Stomach (tissue), 9 donors: ENCODE data around the gene FHAD1. TPM values are rescaled to one million over a fixed set of nuclear protein-coding genes. Genes with fewer than 3 reads are reported as not detected.
A peak's percentile ranks its signal among the peaks of the same experiment; 100 is the strongest.

Experiments used
- DNase-seq, 2 donors: peaks; one replicate each; pipeline versions ENCODE4 v3.0.0 to v3.0.0-alpha.2; 2013 to 2019
- H3K27ac ChIP-seq, 5 donors: fragments of 200-600 bp in 4 of 5; sonication (generic) in 4 of 5; one replicate each; pipeline ENCODE4 v1.5.1; 2013 to 2019; ENCODE audit warnings: mild to moderate bottlenecking in 1 of 5, moderate library complexity in 1 of 5
- H3K27me3 ChIP-seq, 3 donors: fragments of 200-600 bp; sonication (generic); one replicate each; pipeline ENCODE4 v1.5.1; 2017 to 2019; ENCODE audit warnings: mixed run types in 1 of 3
- H3K36me3 ChIP-seq, 4 donors: fragments of 200-600 bp; sonication (generic); 1 replicate in 3 of 4; 2 replicates in 1 of 4; pipeline ENCODE4 v1.5.1; 2016 to 2019
- H3K4me1 ChIP-seq, 4 donors: fragments of 200-600 bp; sonication (generic); one replicate each; pipeline ENCODE4 v1.5.1; 2016 to 2019
- H3K4me3 ChIP-seq, 4 donors: fragments of 200-600 bp; sonication (generic) in 3 of 4; one replicate each; pipeline ENCODE4 v1.5.1; 2016 to 2019; ENCODE audit warnings: mild to moderate bottlenecking in 1 of 4
- H3K9me3 ChIP-seq, 4 donors: fragments of 200-600 bp; sonication (generic); one replicate each; pipeline ENCODE4 v1.5.1; 2016 to 2019
- CTCF ChIP-seq, 7 experiments: fragments of 450-650 bp in 4 of 7; fragments of 200-600 bp in 3 of 7; sonication (generic) in 3 of 7; IDR thresholded peaks; one replicate each; pipeline ENCODE4 v1.5.1; 2016 to 2019; ENCODE audit warnings: antibody characterized with exemption in 7 of 7, control low read depth in 2 of 7, mild to moderate bottlenecking in 1 of 7
- EP300 ChIP-seq: sonication (generic); formaldehyde crosslinking; IDR thresholded peaks from one replicate; pipeline ENCODE4 v1.6.1; 2017; ENCODE audit warnings: antibody characterized with exemption
- POLR2A ChIP-seq, 4 donors: fragments of 450-650 bp; IDR thresholded peaks; one replicate each; pipeline ENCODE4 v1.6.1; 2016; ENCODE audit warnings: antibody characterized with exemption in 4 of 4, control low read depth in 2 of 4, mild to moderate bottlenecking in 1 of 4, moderate library complexity in 1 of 4
- POLR2AphosphoS5 ChIP-seq, 3 donors: sonication (generic); formaldehyde crosslinking; IDR thresholded peaks; one replicate each; pipeline ENCODE4 v1.6.1; 2016; ENCODE audit warnings: antibody characterized with exemption in 3 of 3
- WGBS, 5 donors: extraction: QIAGEN DNeasy Blood & Tissue Kit in 3 of 5; methylation state at CpG; one replicate each; pipeline versions ENCODE4 v1.1.5 to v1.1.7; 2013 to 2018; 5-methylcytosine and 5-hydroxymethylcytosine counted together
- intact Hi-C: fragments of 100-400 bp; cut with DNase I; formaldehyde crosslinking; loops from one replicate; pipeline ENCODE4 v1.15.1; 2023; ENCODE audit warnings: low total_unique reads
- polyA plus RNA-seq, 3 donors: library from polyadenylated mRNA; stranded (reverse); fragments of 200-250 nt; gene quantifications; one replicate each; pipeline ENCODE4 v1.2.3, GENCODE V29; 2013
- total RNA-seq, 5 donors: library from RNA; depleted of rRNA; stranded (reverse); fragments of >200 nt; gene quantifications; one replicate each; pipeline versions ENCODE4 v1.1.0 to v1.2.3, GENCODE V29; 2014 to 2016
- donor health status: healthy with polysubstance abuse.
- donor health status: Bipolar disorder and iron deficiency.
- donor health status: healthy.

The FHAD1 gene
- total and polyA plus RNA-seq, 8 donors: 0.38 to 5.1 (median 1.4) TPM; not detected in 2

DNA sequence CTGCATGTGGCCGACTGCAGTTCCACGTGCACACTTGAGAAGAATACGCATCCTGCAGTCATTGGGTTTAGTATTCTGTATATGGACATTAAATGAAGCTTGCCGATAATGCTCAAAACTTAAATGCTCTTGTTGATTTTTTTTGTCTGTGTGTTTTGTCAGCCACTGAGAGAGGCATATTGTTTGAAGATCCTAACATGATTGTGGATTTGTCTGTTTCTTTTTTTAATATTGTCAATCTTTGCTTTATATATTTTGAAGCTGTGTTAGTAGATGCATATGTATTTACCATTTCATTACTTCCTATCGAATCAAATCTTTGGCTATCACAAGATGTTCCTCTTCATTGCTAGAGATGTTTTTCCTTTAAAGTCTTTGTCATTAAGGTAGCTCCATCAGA lies 73.2 kb downstream of the FHAD1 start:
- Histone ChIP-seq H3K9me3 (no peaks in the 10 kb centered on the region), H3K4me3 (no peak overlapping the region), H3K27ac (no peak overlapping the region), H3K27me3 (no peaks in the 10 kb centered on the region), H3K36me3 (no peaks in the 10 kb centered on the region), H3K4me1 (peaks cover 4 to 19% (median 11%) of the 10 kb centered on the region in 4 donors)
- DNase-seq: no peak
- intact Hi-C loops: loop anchor here (10.0 kb wide), 1 partner anchor 185 kb away; no protein-coding TSS in a partner anchor
- TF ChIP-seq EP300 (no peak), POLR2AphosphoS5 (IDR thresholded peaks at IDR 0.05) (no peak), CTCF (IDR thresholded peaks at IDR 0.05) (no peak), POLR2A (IDR thresholded peaks at IDR 0.05) (no peak)
- 95 to 98% (median 97%) methylated on average over 5 of the region's 5 CpGs for WGBS, 5 donors

GRCh38 chr1:15321601-15322000 lies 74.6 kb downstream of the FHAD1 start:
- DNase-seq: no peak
- H3K4me1 ChIP-seq: peaks cover 6 to 26% (median 16%) of the 10 kb centered on the region in 4 donors
- H3K4me3 ChIP-seq: no peak overlapping the region
- H3K27me3 ChIP-seq: no peaks in the 10 kb centered on the region
- H3K9me3 ChIP-seq: no peaks in the 10 kb centered on the region
- TF ChIP-seq POLR2AphosphoS5 (IDR thresholded peaks at IDR 0.05) (no peak), EP300 (no peak), CTCF (IDR thresholded peaks at IDR 0.05) (no peak), POLR2A (IDR thresholded peaks at IDR 0.05) (no peak)
- WGBS, 5 donors: 74 to 87% (median 81%) methylated on average over 2 of the region's 2 CpGs
- no peak overlapping the region for H3K27ac ChIP-seq
- intact Hi-C loops: loop anchor here (10.0 kb wide), 1 partner anchor 183 kb away; no protein-coding TSS in a partner anchor
- H3K36me3 ChIP-seq: no peaks in the 10 kb centered on the region

DNA sequence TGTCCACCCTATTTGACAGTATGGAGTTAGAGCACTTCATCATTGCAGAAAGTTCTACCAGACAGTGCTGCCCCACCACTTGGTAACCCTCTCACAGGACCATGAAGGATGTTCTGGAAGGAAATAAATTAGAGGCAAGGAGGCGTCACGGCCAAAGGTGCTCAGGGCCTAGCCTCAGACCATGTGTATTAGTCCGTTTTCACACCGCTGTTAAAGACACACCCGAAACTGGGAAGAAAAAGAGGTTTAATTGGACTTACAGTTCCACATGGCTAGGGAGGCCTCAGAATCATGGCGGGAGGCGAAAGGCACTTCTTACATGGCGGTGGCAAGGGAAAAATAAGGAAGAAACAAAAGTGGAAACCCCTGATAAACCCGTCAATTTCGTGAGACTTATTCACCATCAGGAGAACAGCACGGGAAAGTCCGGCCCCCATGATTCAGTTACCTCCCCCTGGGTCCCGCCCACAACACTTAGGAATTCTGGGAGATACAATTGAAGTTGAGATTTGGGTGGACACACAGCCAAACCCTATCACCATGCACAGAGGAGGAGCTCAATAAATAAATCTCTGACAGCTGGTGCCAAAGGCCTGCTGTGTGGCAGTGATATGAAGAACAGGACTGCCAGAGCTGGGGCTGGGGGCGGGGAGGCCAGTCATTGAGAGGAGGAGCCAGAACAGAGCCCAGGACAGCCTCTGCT lies 75.8 kb downstream of the FHAD1 start:
- no peaks in the 10 kb centered on the region for H3K27me3 ChIP-seq
- WGBS, 5 donors: 68 to 85% (median 73%) methylated on average over 14 of the region's 14 CpGs
- DNase-seq: peak in 1 of 2 donors; percentile 55
- H3K4me3 ChIP-seq: no peak overlapping the region
- no peaks in the 10 kb centered on the region for H3K9me3 ChIP-seq
- peak overlapping the region in 4 of 5 donors; percentile 51 to 78 (median 68) for H3K27ac ChIP-seq
- intact Hi-C loops: loop anchor here (10.0 kb wide), 1 partner anchor 182 kb away; no protein-coding TSS in a partner anchor
- TF ChIP-seq POLR2A (IDR thresholded peaks at IDR 0.05): no peak
- no peak for TF ChIP-seq POLR2AphosphoS5 (IDR thresholded peaks at IDR 0.05)
- H3K4me1 ChIP-seq: peaks cover 17 to 37% (median 27%) of the 10 kb centered on the region in 4 donors
- no peaks in the 10 kb centered on the region for H3K36me3 ChIP-seq

DNA sequence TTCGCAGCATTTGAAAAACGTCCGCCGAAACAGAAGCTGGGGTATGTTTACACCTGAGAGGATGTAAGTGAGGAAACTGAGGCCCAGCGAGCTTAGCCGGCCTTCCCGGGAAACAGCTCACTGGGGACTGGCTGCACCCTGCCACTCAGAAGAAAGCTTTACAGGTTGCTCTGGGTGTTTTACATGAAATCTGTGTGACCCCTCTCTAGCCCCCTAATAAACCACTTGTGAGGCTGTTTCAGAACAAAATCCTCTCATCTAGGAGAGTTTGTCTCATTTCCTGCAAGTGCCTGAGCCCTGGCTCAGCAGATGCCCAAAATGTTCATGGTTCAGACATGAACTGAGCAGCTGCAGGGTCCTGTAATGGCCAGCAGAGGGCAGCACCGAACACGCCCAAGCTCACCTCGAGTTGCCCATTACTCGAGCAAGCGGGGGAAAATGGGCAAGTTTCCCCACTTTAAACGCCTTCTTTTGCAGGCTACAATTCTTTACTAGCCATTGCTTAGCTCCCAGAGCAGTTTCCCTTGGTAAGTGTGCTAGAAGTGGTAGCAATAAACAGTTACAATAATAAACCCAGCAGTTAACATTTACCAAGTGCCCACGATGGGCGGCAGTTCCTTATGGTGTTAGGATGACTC lies 76.4 kb downstream of the FHAD1 start:
- 32 to 41% (median 33%) methylated on average over 15 of the region's 15 CpGs for WGBS, 5 donors
- Histone ChIP-seq H3K9me3 (no peaks in the 10 kb centered on the region), H3K4me1 (peaks cover 21 to 43% (median 33%) of the 10 kb centered on the region in 4 donors), H3K27ac (peak overlapping the region in 4 of 5 donors; percentile 51 to 78 (median 68)), H3K27me3 (no peaks in the 10 kb centered on the region), H3K4me3 (no peak overlapping the region), H3K36me3 (no peaks in the 10 kb centered on the region)
- TF ChIP-seq EP300 (no peak), POLR2AphosphoS5 (IDR thresholded peaks at IDR 0.05) (peak in 1 of 3 donors; percentile 56), CTCF (IDR thresholded peaks at IDR 0.05) (peak in 6 of 7 experiments; percentile 89 to 100 (median 99)), POLR2A (IDR thresholded peaks at IDR 0.05) (no peak)
- peak; percentile 87 to 94 for DNase-seq
- intact Hi-C loops: loop anchor here (10.0 kb wide), 1 partner anchor 181 kb away; no protein-coding TSS in a partner anchor
